ENCODE measurements around the gene HPD.
A peak's percentile ranks its signal among the peaks of the same experiment; 100 is the strongest.

HPD gene

GRCh38 chr12:121819212-121819949 is 39.3 kb downstream of the HPD start:
- H3K79me2 ChIP-seq (ENCODE audit: control insufficient read depth, insufficient read depth, low read length, unreplicated experiment) = peaks cover 3% of the 10 kb centered on the region
- no peak overlapping the region for H3K4me3 ChIP-seq (ENCODE audit: low read depth, low read length)
- no peaks in the 10 kb centered on the region for H3K4me1 ChIP-seq (ENCODE audit: control insufficient read depth, insufficient read depth, low read length, unreplicated experiment)
- H3K27ac ChIP-seq (ENCODE audit: low read depth, low read length) = no peak overlapping the region
- no peaks in the 10 kb centered on the region for H3K27me3 ChIP-seq (ENCODE audit: insufficient read depth, low read length)
- no peak overlapping the region for H2AFZ ChIP-seq (ENCODE audit: low read length, unreplicated experiment)
- peaks cover 15% of the 10 kb centered on the region for H3K36me3 ChIP-seq (ENCODE audit: insufficient read depth, low read length)

GRCh38 chr12:121817648-121818043 is 41.0 kb downstream of the HPD start:
- H3K36me3 ChIP-seq (ENCODE audit: insufficient read depth, low read length) = peaks cover 18% of the 10 kb centered on the region
- H3K4me1 ChIP-seq (ENCODE audit: control insufficient read depth, insufficient read depth, low read length, unreplicated experiment) = peaks cover 11% of the 10 kb centered on the region
- H3K79me2 ChIP-seq (ENCODE audit: control insufficient read depth, insufficient read depth, low read length, unreplicated experiment) = peaks cover 18% of the 10 kb centered on the region
- H3K4me3 ChIP-seq (ENCODE audit: low read depth, low read length) = no peak overlapping the region
- no peaks in the 10 kb centered on the region for H3K27me3 ChIP-seq (ENCODE audit: insufficient read depth, low read length)
- H3K27ac ChIP-seq (ENCODE audit: low read depth, low read length) = no peak overlapping the region
- no peak overlapping the region for H2AFZ ChIP-seq (ENCODE audit: low read length, unreplicated experiment)

GRCh38 chr12:121816925-121817647 is 41.6 kb downstream of the HPD start:
- Histone ChIP-seq H3K4me3 (ENCODE audit: low read depth, low read length) (no peak overlapping the region), H3K4me1 (ENCODE audit: control insufficient read depth, insufficient read depth, low read length, unreplicated experiment) (peaks cover 13% of the 10 kb centered on the region), H2AFZ (ENCODE audit: low read length, unreplicated experiment) (no peak overlapping the region), H3K36me3 (ENCODE audit: insufficient read depth, low read length) (peaks cover 18% of the 10 kb centered on the region), H3K79me2 (ENCODE audit: control insufficient read depth, insufficient read depth, low read length, unreplicated experiment) (peaks cover 24% of the 10 kb centered on the region), H3K27me3 (ENCODE audit: insufficient read depth, low read length) (no peaks in the 10 kb centered on the region), H3K27ac (ENCODE audit: low read depth, low read length) (no peak overlapping the region)

GRCh38 chr12:121815263-121815662 is 43.4 kb downstream of the HPD start:
- H3K4me3 ChIP-seq (ENCODE audit: low read depth, low read length) = no peak overlapping the region
- no peak overlapping the region for H2AFZ ChIP-seq (ENCODE audit: low read length, unreplicated experiment)
- peaks cover 39% of the 10 kb centered on the region for H3K79me2 ChIP-seq (ENCODE audit: control insufficient read depth, insufficient read depth, low read length, unreplicated experiment)
- peaks cover 26% of the 10 kb centered on the region for H3K4me1 ChIP-seq (ENCODE audit: control insufficient read depth, insufficient read depth, low read length, unreplicated experiment)
- no peak overlapping the region for H3K27ac ChIP-seq (ENCODE audit: low read depth, low read length)
- H3K36me3 ChIP-seq (ENCODE audit: insufficient read depth, low read length) = peaks cover 23% of the 10 kb centered on the region
- no peaks in the 10 kb centered on the region for H3K27me3 ChIP-seq (ENCODE audit: insufficient read depth, low read length)

- H3K36me3 ChIP-seq (ENCODE audit: insufficient read depth, low read length) = peaks cover 18% of the 10 kb centered on the region
Measured at GRCh38 chr12:121814429-121815119, 44.1 kb downstream of the HPD start.

GRCh38 chr12:121813951-121814350 is 44.7 kb downstream of the HPD start:
- H2AFZ ChIP-seq (ENCODE audit: low read length, unreplicated experiment) = no peak overlapping the region
- H3K36me3 ChIP-seq (ENCODE audit: insufficient read depth, low read length) = peaks cover 18% of the 10 kb centered on the region
- peaks cover 26% of the 10 kb centered on the region for H3K4me1 ChIP-seq (ENCODE audit: control insufficient read depth, insufficient read depth, low read length, unreplicated experiment)
- H3K79me2 ChIP-seq (ENCODE audit: control insufficient read depth, insufficient read depth, low read length, unreplicated experiment) = peaks cover 51% of the 10 kb centered on the region
- no peak overlapping the region for H3K27ac ChIP-seq (ENCODE audit: low read depth, low read length)
- H3K27me3 ChIP-seq (ENCODE audit: insufficient read depth, low read length) = no peaks in the 10 kb centered on the region
- no peak overlapping the region for H3K4me3 ChIP-seq (ENCODE audit: low read depth, low read length)

More at GRCh38 chr12:121814429-121815119, 44.1 kb downstream of the HPD start:
- H3K4me1 ChIP-seq (ENCODE audit: control insufficient read depth, insufficient read depth, low read length, unreplicated experiment) = peaks cover 26% of the 10 kb centered on the region
- no peak overlapping the region for H3K4me3 ChIP-seq (ENCODE audit: low read depth, low read length)
- no peak overlapping the region for H2AFZ ChIP-seq (ENCODE audit: low read length, unreplicated experiment)
- H3K27ac ChIP-seq (ENCODE audit: low read depth, low read length) = no peak overlapping the region
- no peaks in the 10 kb centered on the region for H3K27me3 ChIP-seq (ENCODE audit: insufficient read depth, low read length)
- H3K79me2 ChIP-seq (ENCODE audit: control insufficient read depth, insufficient read depth, low read length, unreplicated experiment) = peaks cover 45% of the 10 kb centered on the region

GRCh38 chr12:121812921-121813896 is 45.5 kb downstream of the HPD start:
- H3K4me3 ChIP-seq (ENCODE audit: low read depth, low read length) = peak overlapping the region; percentile 75
- H3K79me2 ChIP-seq (ENCODE audit: control insufficient read depth, insufficient read depth, low read length, unreplicated experiment) = peaks cover 55% of the 10 kb centered on the region
- peaks cover 26% of the 10 kb centered on the region for H3K4me1 ChIP-seq (ENCODE audit: control insufficient read depth, insufficient read depth, low read length, unreplicated experiment)
- H2AFZ ChIP-seq (ENCODE audit: low read length, unreplicated experiment) = no peak overlapping the region
- no peak overlapping the region for H3K27ac ChIP-seq (ENCODE audit: low read depth, low read length)
- no peaks in the 10 kb centered on the region for H3K27me3 ChIP-seq (ENCODE audit: insufficient read depth, low read length)
- H3K36me3 ChIP-seq (ENCODE audit: insufficient read depth, low read length) = peaks cover 18% of the 10 kb centered on the region

GRCh38 chr12:121812320-121812871 is 46.3 kb downstream of the HPD start:
- peak overlapping the region; percentile 75 for H3K4me3 ChIP-seq (ENCODE audit: low read depth, low read length)
- no peaks in the 10 kb centered on the region for H3K27me3 ChIP-seq (ENCODE audit: insufficient read depth, low read length)
- peaks cover 16% of the 10 kb centered on the region for H3K36me3 ChIP-seq (ENCODE audit: insufficient read depth, low read length)
- H3K79me2 ChIP-seq (ENCODE audit: control insufficient read depth, insufficient read depth, low read length, unreplicated experiment) = peaks cover 62% of the 10 kb centered on the region
- H3K27ac ChIP-seq (ENCODE audit: low read depth, low read length) = no peak overlapping the region
- H3K4me1 ChIP-seq (ENCODE audit: control insufficient read depth, insufficient read depth, low read length, unreplicated experiment) = peaks cover 26% of the 10 kb centered on the region
- no peak overlapping the region for H2AFZ ChIP-seq (ENCODE audit: low read length, unreplicated experiment)

GRCh38 chr12:121811434-121812319 is 47.0 kb downstream of the HPD start:
- Histone ChIP-seq H2AFZ (ENCODE audit: low read length, unreplicated experiment) (no peak overlapping the region), H3K79me2 (ENCODE audit: control insufficient read depth, insufficient read depth, low read length, unreplicated experiment) (peaks cover 67% of the 10 kb centered on the region), H3K27ac (ENCODE audit: low read depth, low read length) (no peak overlapping the region), H3K36me3 (ENCODE audit: insufficient read depth, low read length) (peaks cover 12% of the 10 kb centered on the region), H3K4me3 (ENCODE audit: low read depth, low read length) (peak overlapping the region; percentile 75), H3K27me3 (ENCODE audit: insufficient read depth, low read length) (no peaks in the 10 kb centered on the region), H3K4me1 (ENCODE audit: control insufficient read depth, insufficient read depth, low read length, unreplicated experiment) (peaks cover 30% of the 10 kb centered on the region)
